ENCODE results near the gene FILIP1. TPM values are rescaled to one million over a fixed set of nuclear protein-coding genes. Genes with fewer than 3 reads are reported as not detected.

The FILIP1 gene
- polyA plus RNA-seq, 1 of the 3 experiments (the other 2 are of a cell fraction), result 0.03 TPM

GRCh38 chr6:75347898-75348610, 145.5 kb downstream of the FILIP1 start:
- POLR2A ChIA-PET, result no interaction called here

More at GRCh38 chr6:75347898-75348610, 145.5 kb downstream of the FILIP1 start:
- 92% methylated on average over 2 of the region's 2 CpGs for WGBS (ENCODE audit: low lambda C conversion rate)
- no peak overlapping the region for H3K4me3 ChIP-seq (ENCODE audit: low read depth in 2 of 2, low read length in 1 of 2)
- H3K36me3 ChIP-seq (replicated peaks in 1 of 2; ENCODE audit: control insufficient read depth in 1 of 2, insufficient read depth in 2 of 2, low read length in 1 of 2), result no peaks in the 10 kb centered on the region
- TF ChIP-seq MAX (IDR thresholded peaks at IDR 0.05; ENCODE audit: low read depth) (no peak), ELF1 (IDR thresholded peaks at IDR 0.05) (no peak), CHD2 (IDR thresholded peaks at IDR 0.05; ENCODE audit: low read length, partially characterized antibody) (no peak), TCF12 (IDR thresholded peaks at IDR 0.05) (no peak), SIN3A (IDR thresholded peaks at IDR 0.05; ENCODE audit: borderline replicate concordance, low read depth, low read length) (no peak), FOXJ3 (CRISPR knock-in tag; IDR thresholded peaks at IDR 0.05) (no peak), FOXM1 (IDR thresholded peaks at IDR 0.05; ENCODE audit: low read depth) (no peak), MXI1 (IDR thresholded peaks at IDR 0.05; ENCODE audit: low read depth, low read length) (no peak), USF2 (IDR thresholded peaks at IDR 0.05; ENCODE audit: borderline replicate concordance, low read depth, low read length) (no peak), JUND (IDR thresholded peaks at IDR 0.05) (no peak), RFX5 (IDR thresholded peaks at IDR 0.05; ENCODE audit: low read length) (no peak), EP300 (IDR thresholded peaks at IDR 0.05; ENCODE audit: borderline replicate concordance in 1 of 2, low read depth in 1 of 2, low read length in 1 of 2) (no peak), SMC3 (IDR thresholded peaks at IDR 0.05; ENCODE audit: low read depth, low read length) (no peak), TEAD4 (IDR thresholded peaks at IDR 0.05; ENCODE audit: borderline replicate concordance, insufficient read depth) (no peak), FOSL2 (IDR thresholded peaks at IDR 0.05; ENCODE audit: borderline replicate concordance, low read depth) (no peak), YY1 (IDR thresholded peaks at IDR 0.05; ENCODE audit: low read depth) (no peak), TAF1 (IDR thresholded peaks at IDR 0.05; ENCODE audit: borderline replicate concordance, low read depth, low read length) (no peak)
- TF ChIP-seq, protein P1, sequence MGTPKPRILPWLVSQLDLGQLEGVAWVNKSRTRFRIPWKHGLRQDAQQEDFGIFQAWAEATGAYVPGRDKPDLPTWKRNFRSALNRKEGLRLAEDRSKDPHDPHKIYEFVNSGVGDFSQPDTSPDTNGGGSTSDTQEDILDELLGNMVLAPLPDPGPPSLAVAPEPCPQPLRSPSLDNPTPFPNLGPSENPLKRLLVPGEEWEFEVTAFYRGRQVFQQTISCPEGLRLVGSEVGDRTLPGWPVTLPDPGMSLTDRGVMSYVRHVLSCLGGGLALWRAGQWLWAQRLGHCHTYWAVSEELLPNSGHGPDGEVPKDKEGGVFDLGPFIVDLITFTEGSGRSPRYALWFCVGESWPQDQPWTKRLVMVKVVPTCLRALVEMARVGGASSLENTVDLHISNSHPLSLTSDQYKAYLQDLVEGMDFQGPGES (IDR thresholded peaks at IDR 0.05; ENCODE audit: low read depth, low read length), result no peak
- TF ChIP-seq, protein P2, sequence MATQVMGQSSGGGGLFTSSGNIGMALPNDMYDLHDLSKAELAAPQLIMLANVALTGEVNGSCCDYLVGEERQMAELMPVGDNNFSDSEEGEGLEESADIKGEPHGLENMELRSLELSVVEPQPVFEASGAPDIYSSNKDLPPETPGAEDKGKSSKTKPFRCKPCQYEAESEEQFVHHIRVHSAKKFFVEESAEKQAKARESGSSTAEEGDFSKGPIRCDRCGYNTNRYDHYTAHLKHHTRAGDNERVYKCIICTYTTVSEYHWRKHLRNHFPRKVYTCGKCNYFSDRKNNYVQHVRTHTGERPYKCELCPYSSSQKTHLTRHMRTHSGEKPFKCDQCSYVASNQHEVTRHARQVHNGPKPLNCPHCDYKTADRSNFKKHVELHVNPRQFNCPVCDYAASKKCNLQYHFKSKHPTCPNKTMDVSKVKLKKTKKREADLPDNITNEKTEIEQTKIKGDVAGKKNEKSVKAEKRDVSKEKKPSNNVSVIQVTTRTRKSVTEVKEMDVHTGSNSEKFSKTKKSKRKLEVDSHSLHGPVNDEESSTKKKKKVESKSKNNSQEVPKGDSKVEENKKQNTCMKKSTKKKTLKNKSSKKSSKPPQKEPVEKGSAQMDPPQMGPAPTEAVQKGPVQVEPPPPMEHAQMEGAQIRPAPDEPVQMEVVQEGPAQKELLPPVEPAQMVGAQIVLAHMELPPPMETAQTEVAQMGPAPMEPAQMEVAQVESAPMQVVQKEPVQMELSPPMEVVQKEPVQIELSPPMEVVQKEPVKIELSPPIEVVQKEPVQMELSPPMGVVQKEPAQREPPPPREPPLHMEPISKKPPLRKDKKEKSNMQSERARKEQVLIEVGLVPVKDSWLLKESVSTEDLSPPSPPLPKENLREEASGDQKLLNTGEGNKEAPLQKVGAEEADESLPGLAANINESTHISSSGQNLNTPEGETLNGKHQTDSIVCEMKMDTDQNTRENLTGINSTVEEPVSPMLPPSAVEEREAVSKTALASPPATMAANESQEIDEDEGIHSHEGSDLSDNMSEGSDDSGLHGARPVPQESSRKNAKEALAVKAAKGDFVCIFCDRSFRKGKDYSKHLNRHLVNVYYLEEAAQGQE (IDR thresholded peaks at IDR 0.05; ENCODE audit: low read depth, low read length), result no peak
- TF ChIP-seq, protein P3, sequence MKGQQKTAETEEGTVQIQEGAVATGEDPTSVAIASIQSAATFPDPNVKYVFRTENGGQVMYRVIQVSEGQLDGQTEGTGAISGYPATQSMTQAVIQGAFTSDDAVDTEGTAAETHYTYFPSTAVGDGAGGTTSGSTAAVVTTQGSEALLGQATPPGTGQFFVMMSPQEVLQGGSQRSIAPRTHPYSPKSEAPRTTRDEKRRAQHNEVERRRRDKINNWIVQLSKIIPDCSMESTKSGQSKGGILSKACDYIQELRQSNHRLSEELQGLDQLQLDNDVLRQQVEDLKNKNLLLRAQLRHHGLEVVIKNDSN (IDR thresholded peaks at IDR 0.05; ENCODE audit: borderline replicate concordance, low read depth), result no peak
- H4K20me1 ChIP-seq (ENCODE audit: insufficient read depth), result no peaks in the 10 kb centered on the region
- no peaks in the 10 kb centered on the region for H3K27me3 ChIP-seq (ENCODE audit: insufficient read depth)
- H3K9me3 ChIP-seq, result no peaks in the 10 kb centered on the region
- peaks cover 4 to 11% of the 10 kb centered on the region in 2 experiments; a peak in 3 of 4 replicates for H3K4me1 ChIP-seq (ENCODE audit: control insufficient read depth in 1 of 2, insufficient read depth in 2 of 2, low read depth in 1 of 2, low read length in 1 of 2)
- no peaks in the 10 kb centered on the region for H3K79me2 ChIP-seq (ENCODE audit: insufficient read depth)
- H3K4me2 ChIP-seq, result no peak overlapping the region
- no peak overlapping the region for H3K9ac ChIP-seq
- no peak overlapping the region for H2AFZ ChIP-seq (ENCODE audit: low read depth)
- H3K27ac ChIP-seq (ENCODE audit: low read depth in 2 of 2, low read length in 1 of 2), result no peak overlapping the region
- CTCF ChIA-PET, result interaction anchor here (1.4 kb wide), 2 partner anchors 51 to 180 kb away, joined by 4 to 7 read pairs; no protein-coding TSS in a partner anchor
- no peak for DNase-seq
- no peaks in the 10 kb centered on the region for H3F3A ChIP-seq (replicated peaks; ENCODE audit: insufficient read depth)
- no peaks in the 10 kb centered on the region for H3K9me2 ChIP-seq
